Panc1 (cell line): ENCODE results near the gene SLC22A23. TPM values are rescaled to one million over a fixed set of nuclear protein-coding genes. Genes with fewer than 3 reads are reported as not detected.

Experiments
- ATAC-seq: fragments of 200-7000 bp; cut with Tn5 transposase; 2 replicates; pipeline ENCODE4 v1.9.1; 2020; ENCODE audit warnings: mild to moderate bottlenecking, moderate library complexity
- BruUV-seq: library from RNA; stranded (reverse); fragments of 400-500 nt; replicated peaks from 2 replicates; lab custom pipeline; 2021; lab: Mats Ljungman, UMichigan
- CTCF ChIA-PET: fragments of 300-600 bp; sonication (Branson Sonifier 250); formaldehyde crosslinking; loops from one replicate; lab custom pipeline; 2022; ENCODE audit warnings: antibody characterized with exemption; lab: Charles Lee
- POLR2A ChIA-PET: fragments of 300-600 bp; sonication (Branson Sonifier 250); formaldehyde crosslinking; loops from one replicate; lab custom pipeline; 2022; ENCODE audit warnings: antibody characterized with exemption; lab: Charles Lee
- DNase-seq: peaks from one replicate; pipeline ENCODE4 v3.0.0-alpha.2; 2010; ENCODE audit warnings: low read depth, low spot score
- H3K27ac ChIP-seq: 2 replicates; pipeline ENCODE4 v1.5.1; 2011; ENCODE audit warnings: mild to moderate bottlenecking, low read length, inconsistent platforms
- H3K27me3 ChIP-seq: fragments of 200-500 bp; sonication (Bioruptor generic); 2 replicates; pipeline ENCODE4 v1.6.0; 2014; ENCODE audit warnings: low read length, inconsistent platforms; ENCODE audit not compliant: control insufficient read depth, insufficient read depth
- H3K36me3 ChIP-seq: fragments of 200-500 bp; sonication (Bioruptor generic); 2 replicates; pipeline ENCODE4 v1.5.1; 2014; ENCODE audit warnings: inconsistent platforms, mild to moderate bottlenecking, low read length, moderate library complexity; ENCODE audit not compliant: control insufficient read depth, insufficient read depth
- H3K4me1 ChIP-seq: 2 replicates; pipeline ENCODE4 v1.5.1; 2011; ENCODE audit warnings: inconsistent platforms, mild to moderate bottlenecking, low read length, moderate library complexity; ENCODE audit not compliant: control insufficient read depth, insufficient read depth
- H3K4me3 ChIP-seq, 2 experiments: 2 replicates each; pipeline ENCODE4 v1.5.1; 2011 to 2012; ENCODE audit warnings: low read depth in 2 of 2, low read length in 2 of 2, mild to moderate bottlenecking in 2 of 2, inconsistent platforms in 1 of 2, moderate library complexity in 1 of 2
- H3K9me3 ChIP-seq: fragments of 200-500 bp; sonication (Bioruptor generic); 2 replicates; pipeline ENCODE4 v1.5.1; 2014; ENCODE audit warnings: low read depth, mild to moderate bottlenecking, inconsistent platforms, low read length, moderate library complexity; ENCODE audit not compliant: control insufficient read depth, insufficient read depth
- POLR2AphosphoS5 ChIP-seq: IDR thresholded peaks from 2 replicates; pipeline ENCODE4 v1.6.1; 2012; ENCODE audit warnings: mild to moderate bottlenecking, low read depth, low read length, moderate library complexity
- SIN3A ChIP-seq: IDR thresholded peaks from 2 replicates; pipeline ENCODE4 v1.6.1; 2012; ENCODE audit warnings: low read depth, mild to moderate bottlenecking, low read length, moderate library complexity, borderline replicate concordance; ENCODE audit not compliant: insufficient read depth
- TCF7L2 ChIP-seq: IDR thresholded peaks from 2 replicates; pipeline ENCODE4 v1.6.1; 2011; ENCODE audit warnings: mild to moderate bottlenecking, low read depth, low read length, inconsistent platforms
- in situ Hi-C: cut with HindIII; loops from 2 replicates; pipeline ENCODE4 v1.10.0; 2016; ENCODE audit warnings: low sequenced_read_pairs, low pct_unique_long_range_greater_than_20kb
- intact Hi-C: fragments of 100-400 bp; cut with micrococcal nuclease; formaldehyde crosslinking; loops from one replicate; pipeline ENCODE4 v1.10.0; 2022; ENCODE audit not compliant: unreplicated experiment
- total RNA-seq: library from RNA; stranded (reverse); gene quantifications from one replicate; pipeline ENCODE4 v1.2.1, GENCODE V29; 2021; ENCODE audit not compliant: unreplicated experiment
- TF ChIP-seq, protein P1 (sequence below), 2 experiments: IDR thresholded peaks; 2 replicates each; pipeline ENCODE4 v1.6.1; 2011 to 2012; ENCODE audit warnings: low read depth in 2 of 2, control low read depth in 1 of 2, low read length in 1 of 2, mild to moderate bottlenecking in 1 of 2, moderate library complexity in 1 of 2; ENCODE audit not compliant: insufficient read depth in 1 of 2
- TF ChIP-seq, protein P2 (sequence below): fragments of 450-650 bp; IDR thresholded peaks from 2 replicates; pipeline ENCODE4 v1.5.1; 2017; ENCODE audit warnings: mild to moderate bottlenecking

SLC22A23 gene
- total RNA-seq, 1 experiment from 2014 or later: 4.5 TPM

DNA sequence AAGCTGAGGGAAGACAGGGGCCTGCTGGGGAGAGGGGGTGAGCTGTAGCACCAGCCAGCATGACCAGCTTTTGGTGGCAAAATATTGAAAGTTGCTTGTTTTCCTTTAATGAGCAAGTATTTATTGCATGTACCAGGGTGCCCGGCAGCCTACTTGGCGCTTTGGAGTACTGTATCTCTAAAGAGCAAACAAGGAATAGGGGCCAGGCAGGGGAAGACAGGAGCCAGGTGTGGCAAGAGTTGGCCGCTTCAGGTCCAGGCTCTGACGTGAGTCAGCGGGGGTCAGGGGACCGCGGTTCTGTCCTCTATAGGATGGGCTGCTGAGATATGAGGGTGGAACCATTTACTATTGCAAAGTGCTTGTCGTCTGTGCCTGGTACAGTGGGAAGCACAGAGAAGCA lies 135.0 kb downstream of the SLC22A23 start:
- ATAC-seq (no peak), DNase-seq (no peak)
- ChIA-PET POLR2A (no interaction called here), CTCF (interaction anchor here (0.6 kb wide), 1 partner anchor 99 kb away, joined by 3 read pairs; no protein-coding TSS in a partner anchor)
- no TSS peak for BruUV-seq
- in situ Hi-C loops: no loop called here
- intact Hi-C loops: no loop called here
- H3K36me3 ChIP-seq: no peaks in the 10 kb centered on the region
- H3K4me1 ChIP-seq: no peaks in the 10 kb centered on the region
- no peak overlapping the region for H3K4me3 ChIP-seq
- no peaks in the 10 kb centered on the region for H3K9me3 ChIP-seq
- no peaks in the 10 kb centered on the region for H3K27me3 ChIP-seq
- TF ChIP-seq SIN3A (no peak), POLR2AphosphoS5 (no peak), TCF7L2 (no peak)
- TF ChIP-seq, protein P1, sequence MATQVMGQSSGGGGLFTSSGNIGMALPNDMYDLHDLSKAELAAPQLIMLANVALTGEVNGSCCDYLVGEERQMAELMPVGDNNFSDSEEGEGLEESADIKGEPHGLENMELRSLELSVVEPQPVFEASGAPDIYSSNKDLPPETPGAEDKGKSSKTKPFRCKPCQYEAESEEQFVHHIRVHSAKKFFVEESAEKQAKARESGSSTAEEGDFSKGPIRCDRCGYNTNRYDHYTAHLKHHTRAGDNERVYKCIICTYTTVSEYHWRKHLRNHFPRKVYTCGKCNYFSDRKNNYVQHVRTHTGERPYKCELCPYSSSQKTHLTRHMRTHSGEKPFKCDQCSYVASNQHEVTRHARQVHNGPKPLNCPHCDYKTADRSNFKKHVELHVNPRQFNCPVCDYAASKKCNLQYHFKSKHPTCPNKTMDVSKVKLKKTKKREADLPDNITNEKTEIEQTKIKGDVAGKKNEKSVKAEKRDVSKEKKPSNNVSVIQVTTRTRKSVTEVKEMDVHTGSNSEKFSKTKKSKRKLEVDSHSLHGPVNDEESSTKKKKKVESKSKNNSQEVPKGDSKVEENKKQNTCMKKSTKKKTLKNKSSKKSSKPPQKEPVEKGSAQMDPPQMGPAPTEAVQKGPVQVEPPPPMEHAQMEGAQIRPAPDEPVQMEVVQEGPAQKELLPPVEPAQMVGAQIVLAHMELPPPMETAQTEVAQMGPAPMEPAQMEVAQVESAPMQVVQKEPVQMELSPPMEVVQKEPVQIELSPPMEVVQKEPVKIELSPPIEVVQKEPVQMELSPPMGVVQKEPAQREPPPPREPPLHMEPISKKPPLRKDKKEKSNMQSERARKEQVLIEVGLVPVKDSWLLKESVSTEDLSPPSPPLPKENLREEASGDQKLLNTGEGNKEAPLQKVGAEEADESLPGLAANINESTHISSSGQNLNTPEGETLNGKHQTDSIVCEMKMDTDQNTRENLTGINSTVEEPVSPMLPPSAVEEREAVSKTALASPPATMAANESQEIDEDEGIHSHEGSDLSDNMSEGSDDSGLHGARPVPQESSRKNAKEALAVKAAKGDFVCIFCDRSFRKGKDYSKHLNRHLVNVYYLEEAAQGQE (IDR thresholded peaks at IDR 0.05; ENCODE audit: insufficient read depth in 1 of 2, low read depth in 2 of 2, low read length in 1 of 2): no peak
- TF ChIP-seq, protein P2, sequence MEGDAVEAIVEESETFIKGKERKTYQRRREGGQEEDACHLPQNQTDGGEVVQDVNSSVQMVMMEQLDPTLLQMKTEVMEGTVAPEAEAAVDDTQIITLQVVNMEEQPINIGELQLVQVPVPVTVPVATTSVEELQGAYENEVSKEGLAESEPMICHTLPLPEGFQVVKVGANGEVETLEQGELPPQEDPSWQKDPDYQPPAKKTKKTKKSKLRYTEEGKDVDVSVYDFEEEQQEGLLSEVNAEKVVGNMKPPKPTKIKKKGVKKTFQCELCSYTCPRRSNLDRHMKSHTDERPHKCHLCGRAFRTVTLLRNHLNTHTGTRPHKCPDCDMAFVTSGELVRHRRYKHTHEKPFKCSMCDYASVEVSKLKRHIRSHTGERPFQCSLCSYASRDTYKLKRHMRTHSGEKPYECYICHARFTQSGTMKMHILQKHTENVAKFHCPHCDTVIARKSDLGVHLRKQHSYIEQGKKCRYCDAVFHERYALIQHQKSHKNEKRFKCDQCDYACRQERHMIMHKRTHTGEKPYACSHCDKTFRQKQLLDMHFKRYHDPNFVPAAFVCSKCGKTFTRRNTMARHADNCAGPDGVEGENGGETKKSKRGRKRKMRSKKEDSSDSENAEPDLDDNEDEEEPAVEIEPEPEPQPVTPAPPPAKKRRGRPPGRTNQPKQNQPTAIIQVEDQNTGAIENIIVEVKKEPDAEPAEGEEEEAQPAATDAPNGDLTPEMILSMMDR: no peak
- H3K27ac ChIP-seq: no peak overlapping the region

DNA sequence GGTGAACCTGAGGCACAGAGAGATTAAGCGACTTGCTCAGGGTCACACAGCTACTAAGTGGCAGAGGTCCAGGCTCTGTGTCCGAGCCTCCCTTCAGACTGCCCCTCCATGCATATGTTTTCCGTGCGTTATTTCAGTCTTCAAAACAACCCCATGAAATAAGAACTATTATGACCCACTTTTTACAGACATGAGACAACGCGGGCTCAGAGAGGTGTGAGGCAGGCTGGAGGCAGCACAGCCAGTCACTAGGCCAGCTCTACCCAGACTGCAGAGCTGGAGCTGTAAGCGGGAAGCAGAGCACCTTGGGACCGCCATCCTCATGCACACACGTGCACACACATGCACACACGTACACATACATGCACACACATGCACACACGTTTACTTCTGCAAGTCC lies 135.8 kb downstream of the SLC22A23 start:
- ATAC-seq (no peak), DNase-seq (no peak)
- H3K4me3 ChIP-seq: no peak overlapping the region
- H3K36me3 ChIP-seq: no peaks in the 10 kb centered on the region
- no peak overlapping the region for H3K27ac ChIP-seq
- in situ Hi-C loops (no loop called here), intact Hi-C loops (no loop called here)
- TF ChIP-seq TCF7L2: no peak
- TF ChIP-seq, protein P1 (IDR thresholded peaks at IDR 0.05; ENCODE audit: insufficient read depth in 1 of 2, low read depth in 2 of 2, low read length in 1 of 2): no peak
- TF ChIP-seq, protein P2: no peak
- no peak for TF ChIP-seq POLR2AphosphoS5
- TF ChIP-seq SIN3A: no peak
- H3K27me3 ChIP-seq: no peaks in the 10 kb centered on the region
- BruUV-seq: no TSS peak
- ChIA-PET POLR2A (no interaction called here), CTCF (no interaction called here)
- H3K9me3 ChIP-seq: no peaks in the 10 kb centered on the region
- H3K4me1 ChIP-seq: no peaks in the 10 kb centered on the region
